ENCODE measurements around the gene IL2RA.

- TF ChIP-seq, protein P1, sequence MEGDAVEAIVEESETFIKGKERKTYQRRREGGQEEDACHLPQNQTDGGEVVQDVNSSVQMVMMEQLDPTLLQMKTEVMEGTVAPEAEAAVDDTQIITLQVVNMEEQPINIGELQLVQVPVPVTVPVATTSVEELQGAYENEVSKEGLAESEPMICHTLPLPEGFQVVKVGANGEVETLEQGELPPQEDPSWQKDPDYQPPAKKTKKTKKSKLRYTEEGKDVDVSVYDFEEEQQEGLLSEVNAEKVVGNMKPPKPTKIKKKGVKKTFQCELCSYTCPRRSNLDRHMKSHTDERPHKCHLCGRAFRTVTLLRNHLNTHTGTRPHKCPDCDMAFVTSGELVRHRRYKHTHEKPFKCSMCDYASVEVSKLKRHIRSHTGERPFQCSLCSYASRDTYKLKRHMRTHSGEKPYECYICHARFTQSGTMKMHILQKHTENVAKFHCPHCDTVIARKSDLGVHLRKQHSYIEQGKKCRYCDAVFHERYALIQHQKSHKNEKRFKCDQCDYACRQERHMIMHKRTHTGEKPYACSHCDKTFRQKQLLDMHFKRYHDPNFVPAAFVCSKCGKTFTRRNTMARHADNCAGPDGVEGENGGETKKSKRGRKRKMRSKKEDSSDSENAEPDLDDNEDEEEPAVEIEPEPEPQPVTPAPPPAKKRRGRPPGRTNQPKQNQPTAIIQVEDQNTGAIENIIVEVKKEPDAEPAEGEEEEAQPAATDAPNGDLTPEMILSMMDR (IDR thresholded peaks at IDR 0.05) = no peak
- TF ChIP-seq POLR2A (IDR thresholded peaks at IDR 0.05) = no peak
These were observed 3.3 kb downstream of the IL2RA start for GRCh38 chr10:6058682-6059475.

All from testis (tissue), 2 donors.